Effector memory CD8-positive, alpha-beta T cell (primary cell): Measurements from ENCODE around the gene PPCDC.

Source experiments
- ATAC-seq: fragments of 150-1000 bp; cut with Tn5 transposase; replicated peaks from 2 replicates; pipeline ENCODE4 v1.10.0; 2021; ENCODE audit warnings: mild to moderate bottlenecking, moderate library complexity
- DNase-seq, 3 experiments: peaks; one replicate each; pipeline ENCODE4 v3.0.0; 2021
- H3K27ac Mint-ChIP-seq, 2 donors: one replicate each; pipeline ENCODE4 v1.8.0; 2022; ENCODE audit warnings: mild to moderate bottlenecking in 2 of 2, mixed read lengths in 2 of 2, moderate library complexity in 2 of 2
- H3K27me3 Mint-ChIP-seq, 2 donors: one replicate each; pipeline ENCODE4 v1.8.0; 2022; ENCODE audit warnings: mixed read lengths in 2 of 2
- H3K36me3 Mint-ChIP-seq: one replicate; pipeline ENCODE4 v1.8.0; 2022; ENCODE audit warnings: mild to moderate bottlenecking, moderate library complexity, mixed read lengths; ENCODE audit not compliant: insufficient read depth
- H3K4me1 Mint-ChIP-seq, 2 donors: one replicate each; pipeline ENCODE4 v1.8.0; 2022; ENCODE audit warnings: low read depth in 2 of 2, mixed read lengths in 2 of 2
- H3K4me3 Mint-ChIP-seq, 2 donors: one replicate each; pipeline ENCODE4 v1.8.0; 2022; ENCODE audit warnings: mild to moderate bottlenecking in 2 of 2, mixed read lengths in 2 of 2, moderate library complexity in 2 of 2
- H3K9me3 Mint-ChIP-seq, 2 donors: one replicate each; pipeline ENCODE4 v1.8.0; 2022; ENCODE audit warnings: mixed read lengths in 2 of 2

Gene PPCDC

GRCh38 chr15:74995779-74996765 lies 27.3 kb upstream of the PPCDC start:
- H3K4me3 Mint-ChIP-seq = peak overlapping the region; percentile 78 to 84
- peaks cover 37 to 70% of the 10 kb centered on the region in 2 donors for H3K27me3 Mint-ChIP-seq
- H3K9me3 Mint-ChIP-seq = peaks cover 0 to 6% of the 10 kb centered on the region in 2 donors
- H3K4me1 Mint-ChIP-seq = peaks cover 12 to 15% of the 10 kb centered on the region in 2 donors
- peaks cover 6% of the 10 kb centered on the region for H3K36me3 Mint-ChIP-seq
- no peak for DNase-seq
- H3K27ac Mint-ChIP-seq = peak overlapping the region in 1 of 2 donors; percentile 33
- ATAC-seq = no peak

GRCh38 chr15:74997141-74997540 lies 26.2 kb upstream of the PPCDC start:
- peaks cover 6% of the 10 kb centered on the region for H3K36me3 Mint-ChIP-seq
- no peak for DNase-seq
- peaks cover 0 to 6% of the 10 kb centered on the region in 2 donors for H3K9me3 Mint-ChIP-seq
- peaks cover 39 to 71% of the 10 kb centered on the region in 2 donors for H3K27me3 Mint-ChIP-seq
- ATAC-seq = no peak
- no peak overlapping the region for H3K27ac Mint-ChIP-seq
- H3K4me1 Mint-ChIP-seq = peaks cover 12 to 15% of the 10 kb centered on the region in 2 donors
- H3K4me3 Mint-ChIP-seq = peak overlapping the region; percentile 73 to 78

GRCh38 chr15:74997543-74997942 lies 25.8 kb upstream of the PPCDC start:
- DNase-seq = no peak
- Mint-ChIP-seq H3K27me3 (peaks cover 43 to 72% of the 10 kb centered on the region in 2 donors), H3K36me3 (peaks cover 6% of the 10 kb centered on the region), H3K4me1 (peaks cover 12 to 15% of the 10 kb centered on the region in 2 donors), H3K9me3 (peaks cover 0 to 6% of the 10 kb centered on the region in 2 donors), H3K27ac (no peak overlapping the region), H3K4me3 (no peak overlapping the region)
- ATAC-seq = no peak

GRCh38 chr15:75001310-75001709 lies 22.1 kb upstream of the PPCDC start:
- Mint-ChIP-seq H3K9me3 (no peaks in the 10 kb centered on the region), H3K4me1 (peaks cover 3 to 4% of the 10 kb centered on the region in 2 donors), H3K4me3 (no peak overlapping the region), H3K36me3 (no peaks in the 10 kb centered on the region), H3K27me3 (peaks cover 42 to 66% of the 10 kb centered on the region in 2 donors), H3K27ac (no peak overlapping the region)
- ATAC-seq (no peak), DNase-seq (no peak)

GRCh38 chr15:75002398-75002797 lies 21.0 kb upstream of the PPCDC start:
- peaks cover 34 to 56% of the 10 kb centered on the region in 2 donors for H3K27me3 Mint-ChIP-seq
- no peak overlapping the region for H3K4me3 Mint-ChIP-seq
- H3K36me3 Mint-ChIP-seq = no peaks in the 10 kb centered on the region
- no peak overlapping the region for H3K27ac Mint-ChIP-seq
- DNase-seq = no peak
- no peaks in the 10 kb centered on the region for H3K4me1 Mint-ChIP-seq
- no peak for ATAC-seq
- no peaks in the 10 kb centered on the region for H3K9me3 Mint-ChIP-seq

- Mint-ChIP-seq H3K9me3 (no peaks in the 10 kb centered on the region), H3K27me3 (peaks cover 28 to 39% of the 10 kb centered on the region in 2 donors), H3K27ac (no peak overlapping the region), H3K36me3 (no peaks in the 10 kb centered on the region), H3K4me3 (no peak overlapping the region), H3K4me1 (no peaks in the 10 kb centered on the region)
- ATAC-seq = no peak
- no peak for DNase-seq
Measured at GRCh38 chr15:75007216-75007615, 16.2 kb upstream of the PPCDC start.

GRCh38 chr15:75008221-75008625 lies 15.2 kb upstream of the PPCDC start:
- Mint-ChIP-seq H3K27me3 (peaks cover 23 to 31% of the 10 kb centered on the region in 2 donors), H3K4me1 (no peaks in the 10 kb centered on the region), H3K4me3 (no peak overlapping the region), H3K27ac (no peak overlapping the region), H3K9me3 (no peaks in the 10 kb centered on the region), H3K36me3 (no peaks in the 10 kb centered on the region)
- DNase-seq (no peak), ATAC-seq (no peak)

- no peaks in the 10 kb centered on the region for H3K9me3 Mint-ChIP-seq
- peaks cover 23 to 28% of the 10 kb centered on the region in 2 donors for H3K27me3 Mint-ChIP-seq
- no peaks in the 10 kb centered on the region for H3K36me3 Mint-ChIP-seq
- H3K4me3 Mint-ChIP-seq = no peak overlapping the region
- ATAC-seq (peak; percentile 47), DNase-seq (no peak)
- H3K27ac Mint-ChIP-seq = no peak overlapping the region
- no peaks in the 10 kb centered on the region for H3K4me1 Mint-ChIP-seq
Measured at GRCh38 chr15:75008629-75009326, 14.6 kb upstream of the PPCDC start.

- H3K4me1 Mint-ChIP-seq = no peaks in the 10 kb centered on the region
- no peak for ATAC-seq
- no peak overlapping the region for H3K27ac Mint-ChIP-seq
- no peak overlapping the region for H3K4me3 Mint-ChIP-seq
- peaks cover 5% of the 10 kb centered on the region for H3K36me3 Mint-ChIP-seq
- H3K27me3 Mint-ChIP-seq = peaks cover 7 to 22% of the 10 kb centered on the region in 2 donors
- no peaks in the 10 kb centered on the region for H3K9me3 Mint-ChIP-seq
- no peak for DNase-seq
Measured at GRCh38 chr15:75016431-75016830, 7.0 kb upstream of the PPCDC start.

- ATAC-seq = no peak
Measured at GRCh38 chr15:75019916-75020315, 3.5 kb upstream of the PPCDC start.

GRCh38 chr15:75021341-75021740 lies 2.0 kb upstream of the PPCDC start:
- ATAC-seq (no peak), DNase-seq (no peak)
- Mint-ChIP-seq H3K4me1 (peaks cover 14 to 18% of the 10 kb centered on the region in 2 donors), H3K27ac (no peak overlapping the region), H3K36me3 (peaks cover 17% of the 10 kb centered on the region), H3K4me3 (no peak overlapping the region), H3K9me3 (no peaks in the 10 kb centered on the region), H3K27me3 (peaks cover 0 to 13% of the 10 kb centered on the region in 2 donors)

More at GRCh38 chr15:75019916-75020315, 3.5 kb upstream of the PPCDC start:
- Mint-ChIP-seq H3K4me3 (no peak overlapping the region), H3K36me3 (peaks cover 16% of the 10 kb centered on the region), H3K27ac (no peak overlapping the region), H3K27me3 (peaks cover 0 to 13% of the 10 kb centered on the region in 2 donors), H3K4me1 (peaks cover 8 to 12% of the 10 kb centered on the region in 2 donors), H3K9me3 (no peaks in the 10 kb centered on the region)
- DNase-seq = no peak

GRCh38 chr15:75022783-75023180 lies 608 bp upstream of the PPCDC start:
- ATAC-seq (no peak), DNase-seq (no peak)
- H3K4me3 Mint-ChIP-seq = peak overlapping the region; percentile 89 to 94
- no peak overlapping the region for H3K27ac Mint-ChIP-seq
- H3K9me3 Mint-ChIP-seq = no peaks in the 10 kb centered on the region
- H3K27me3 Mint-ChIP-seq = peaks cover 0 to 13% of the 10 kb centered on the region in 2 donors
- peaks cover 15% of the 10 kb centered on the region for H3K36me3 Mint-ChIP-seq
- H3K4me1 Mint-ChIP-seq = peaks cover 14 to 18% of the 10 kb centered on the region in 2 donors

GRCh38 chr15:75023872-75024636 lies 664 bp downstream of the PPCDC start:
- Mint-ChIP-seq H3K27ac (peak overlapping the region; percentile 90), H3K36me3 (peaks cover 15% of the 10 kb centered on the region), H3K4me3 (peak overlapping the region; percentile 89 to 94), H3K4me1 (peaks cover 16 to 19% of the 10 kb centered on the region in 2 donors), H3K9me3 (no peaks in the 10 kb centered on the region), H3K27me3 (peaks cover 0 to under 1% of the 10 kb centered on the region in 2 donors)
- DNase-seq (no peak), ATAC-seq (no peak)
